GM23338 (cell line): Measurements from ENCODE around the gene RNF213. TPM values are rescaled to one million over a fixed set of nuclear protein-coding genes. Genes with fewer than 3 reads are reported as not detected.

Source experiments
- ATAC-seq: fragments of 200-7000 bp; cut with Tn5 transposase; 3 replicates; pipeline ENCODE4 v1.9.1; 2020
- DNase-seq: peaks from one replicate; pipeline ENCODE4 v3.0.0-alpha.2; 2015; ENCODE audit warnings: low spot score
- H2AFZ ChIP-seq: fragments of 200-600 bp; sonication (generic); 2 replicates; pipeline ENCODE4 v1.8.0; 2016; ENCODE audit warnings: antibody characterized with exemption, mild to moderate bottlenecking, moderate library complexity
- H3F3A ChIP-seq: fragments of 200-600 bp; sonication (generic); replicated peaks from 2 replicates; pipeline ENCODE4 v1.8.0; 2017; ENCODE audit warnings: antibody characterized with exemption, mixed run types, low read depth
- H3K27ac ChIP-seq: fragments of 200-600 bp; sonication (generic); 2 replicates; pipeline ENCODE4 v1.6.1; 2016; ENCODE audit warnings: low read depth
- H3K27me3 ChIP-seq: fragments of 200-600 bp; sonication (generic); 2 replicates; pipeline ENCODE4 v1.8.0; 2016; ENCODE audit warnings: mild to moderate bottlenecking, mixed run types, moderate library complexity; ENCODE audit not compliant: insufficient read depth
- H3K36me3 ChIP-seq: fragments of 200-600 bp; sonication (generic); 2 replicates; pipeline ENCODE4 v1.8.0; 2016; ENCODE audit warnings: mild to moderate bottlenecking; ENCODE audit not compliant: insufficient read depth
- H3K4me1 ChIP-seq: fragments of 200-600 bp; sonication (generic); 2 replicates; pipeline ENCODE4 v1.8.0; 2016; ENCODE audit warnings: mild to moderate bottlenecking, moderate library complexity; ENCODE audit not compliant: insufficient read depth
- H3K4me2 ChIP-seq: fragments of 200-600 bp; sonication (generic); 2 replicates; pipeline ENCODE4 v1.7.1; 2017; ENCODE audit warnings: mixed run types
- H3K4me3 ChIP-seq: fragments of 200-600 bp; sonication (generic); 2 replicates; pipeline ENCODE4 v1.6.1; 2016; ENCODE audit warnings: mixed run types
- H3K79me2 ChIP-seq: fragments of 200-600 bp; sonication (generic); replicated peaks from 2 replicates; pipeline ENCODE4 v1.8.0; 2017; ENCODE audit warnings: mild to moderate bottlenecking; ENCODE audit not compliant: insufficient read depth
- H3K9me2 ChIP-seq: fragments of 200-600 bp; sonication (generic); 2 replicates; pipeline ENCODE4 v1.8.0; 2017; ENCODE audit not compliant: insufficient read depth
- H4K20me1 ChIP-seq: fragments of 200-600 bp; sonication (generic); replicated peaks from 2 replicates; pipeline ENCODE4 v1.8.0; 2017; ENCODE audit warnings: mild to moderate bottlenecking; ENCODE audit not compliant: insufficient read depth
- H3K27ac Mint-ChIP-seq: 2 replicates; pipeline ENCODE4 v1.8.0; 2020; ENCODE audit warnings: inconsistent platforms, mild to moderate bottlenecking, moderate library complexity, mixed read lengths
- H3K27me3 Mint-ChIP-seq: 3 replicates; pipeline ENCODE4 v1.8.0; 2022; ENCODE audit warnings: low read depth, mild to moderate bottlenecking, moderate library complexity, mixed read lengths, inconsistent platforms; ENCODE audit not compliant: insufficient read depth, poor library complexity
- H3K36me3 Mint-ChIP-seq: 3 replicates; pipeline ENCODE4 v1.8.0; 2021; ENCODE audit warnings: low read depth, mild to moderate bottlenecking, inconsistent platforms, moderate library complexity, mixed read lengths
- H3K4me1 Mint-ChIP-seq: 3 replicates; pipeline ENCODE4 v1.8.0; 2020; ENCODE audit warnings: mild to moderate bottlenecking, inconsistent platforms, mixed read lengths
- H3K4me3 Mint-ChIP-seq: 3 replicates; pipeline ENCODE4 v1.8.0; 2021; ENCODE audit warnings: moderate library complexity, mild to moderate bottlenecking, inconsistent platforms, mixed read lengths
- H3K9me3 Mint-ChIP-seq: 3 replicates; pipeline ENCODE4 v1.8.0; 2020; ENCODE audit warnings: moderate library complexity, mild to moderate bottlenecking, inconsistent platforms, mixed read lengths
- CREB1 ChIP-seq: fragments of 250-450 bp; sonication (Bioruptor Pico); IDR thresholded peaks from 2 replicates; pipeline ENCODE4 v1.5.0; 2020; ENCODE audit warnings: low read depth, mild to moderate bottlenecking, moderate library complexity
- EZH2 ChIP-seq: fragments of 200-600 bp; sonication (generic); IDR thresholded peaks from one replicate; pipeline ENCODE4 v1.8.0; 2017; ENCODE audit warnings: antibody characterized with exemption, mild to moderate bottlenecking, low read depth; ENCODE audit not compliant: unreplicated experiment
- EZH2phosphoT487 ChIP-seq: fragments of 200-600 bp; sonication (generic); IDR thresholded peaks from one replicate; pipeline ENCODE4 v1.8.1; 2018; ENCODE audit warnings: antibody characterized with exemption; ENCODE audit not compliant: unreplicated experiment
- NANOG ChIP-seq: IDR thresholded peaks from 2 replicates; pipeline ENCODE4 v1.6.1; 2016; ENCODE audit warnings: antibody characterized with exemption, borderline replicate concordance
- REST ChIP-seq: IDR thresholded peaks from one replicate; pipeline ENCODE4 v1.6.1; 2018; ENCODE audit warnings: antibody characterized with exemption; ENCODE audit not compliant: unreplicated experiment
- STAT1 ChIP-seq: IDR thresholded peaks from one replicate; pipeline ENCODE4 v1.6.1; 2016; ENCODE audit warnings: antibody characterized with exemption; ENCODE audit not compliant: unreplicated experiment
- ZNF114 ChIP-seq: fragments of 250-450 bp; sonication (Bioruptor Pico); IDR thresholded peaks from 2 replicates; pipeline ENCODE4 v1.5.0; 2020; ENCODE audit warnings: mild to moderate bottlenecking, moderate library complexity
- ZNF331 ChIP-seq: fragments of 250-450 bp; sonication (Bioruptor Pico); IDR thresholded peaks from 2 replicates; pipeline ENCODE4 v1.5.0; 2020; ENCODE audit warnings: low read depth, mild to moderate bottlenecking, moderate library complexity
- polyA plus RNA-seq: library from polyadenylated mRNA; unstranded; fragments of >200 nt; fragmentation: Nextera tagmentation; extraction: Ambion mirVana; gene quantifications from 2 replicates; pipeline ENCODE4 v1.2.1, GENCODE V29; 2016
- total RNA-seq: library from RNA; depleted of rRNA; stranded (reverse); fragments of >200 nt; shearing (Covaris generic); gene quantifications from 2 replicates; pipeline ENCODE4 v1.2.3, GENCODE V29; 2014
- TF ChIP-seq, protein P1 (sequence below): fragments of 250-450 bp; sonication (Bioruptor Pico); IDR thresholded peaks from 2 replicates; pipeline ENCODE4 v1.5.0; 2020; ENCODE audit warnings: mild to moderate bottlenecking, moderate library complexity
- TF ChIP-seq, protein P2 (sequence below), 2 experiments: fragments of 200-600 bp in 1 of 2; sonication (generic) in 1 of 2; conservative IDR thresholded peaks; 2 replicates each; pipeline versions ENCODE4 v1.5.1 to v1.6.1; 2016 to 2017; ENCODE audit warnings: antibody characterized with exemption in 2 of 2, low read depth in 2 of 2, mild to moderate bottlenecking in 2 of 2, moderate library complexity in 1 of 2

The RNF213 gene
- total and polyA plus RNA-seq, 2 experiments from 2014 or later = 21.2 to 67.2 TPM

DNA sequence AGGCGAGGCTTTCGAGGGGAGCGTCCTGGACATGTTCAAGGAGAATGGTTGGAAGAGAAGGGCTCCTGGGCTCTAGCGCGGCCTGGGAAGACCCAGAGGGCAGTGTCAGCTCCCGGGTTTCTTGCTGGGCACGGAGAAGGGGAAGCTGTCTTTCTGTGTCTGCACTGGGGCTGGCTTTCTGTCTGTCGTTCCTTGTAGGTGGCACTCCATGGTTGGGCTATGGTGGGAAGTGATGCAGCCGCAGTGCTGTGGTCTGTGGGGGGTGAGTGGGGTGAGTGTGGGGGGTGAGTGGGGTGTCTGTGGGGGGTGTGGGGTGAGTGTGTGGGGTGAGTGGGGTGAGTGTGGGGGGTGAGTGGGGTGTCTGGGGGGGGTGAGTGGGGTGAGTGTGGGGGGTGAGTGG lies 13.7 kb downstream of the RNF213 start (continued):
- TF ChIP-seq, protein P1, sequence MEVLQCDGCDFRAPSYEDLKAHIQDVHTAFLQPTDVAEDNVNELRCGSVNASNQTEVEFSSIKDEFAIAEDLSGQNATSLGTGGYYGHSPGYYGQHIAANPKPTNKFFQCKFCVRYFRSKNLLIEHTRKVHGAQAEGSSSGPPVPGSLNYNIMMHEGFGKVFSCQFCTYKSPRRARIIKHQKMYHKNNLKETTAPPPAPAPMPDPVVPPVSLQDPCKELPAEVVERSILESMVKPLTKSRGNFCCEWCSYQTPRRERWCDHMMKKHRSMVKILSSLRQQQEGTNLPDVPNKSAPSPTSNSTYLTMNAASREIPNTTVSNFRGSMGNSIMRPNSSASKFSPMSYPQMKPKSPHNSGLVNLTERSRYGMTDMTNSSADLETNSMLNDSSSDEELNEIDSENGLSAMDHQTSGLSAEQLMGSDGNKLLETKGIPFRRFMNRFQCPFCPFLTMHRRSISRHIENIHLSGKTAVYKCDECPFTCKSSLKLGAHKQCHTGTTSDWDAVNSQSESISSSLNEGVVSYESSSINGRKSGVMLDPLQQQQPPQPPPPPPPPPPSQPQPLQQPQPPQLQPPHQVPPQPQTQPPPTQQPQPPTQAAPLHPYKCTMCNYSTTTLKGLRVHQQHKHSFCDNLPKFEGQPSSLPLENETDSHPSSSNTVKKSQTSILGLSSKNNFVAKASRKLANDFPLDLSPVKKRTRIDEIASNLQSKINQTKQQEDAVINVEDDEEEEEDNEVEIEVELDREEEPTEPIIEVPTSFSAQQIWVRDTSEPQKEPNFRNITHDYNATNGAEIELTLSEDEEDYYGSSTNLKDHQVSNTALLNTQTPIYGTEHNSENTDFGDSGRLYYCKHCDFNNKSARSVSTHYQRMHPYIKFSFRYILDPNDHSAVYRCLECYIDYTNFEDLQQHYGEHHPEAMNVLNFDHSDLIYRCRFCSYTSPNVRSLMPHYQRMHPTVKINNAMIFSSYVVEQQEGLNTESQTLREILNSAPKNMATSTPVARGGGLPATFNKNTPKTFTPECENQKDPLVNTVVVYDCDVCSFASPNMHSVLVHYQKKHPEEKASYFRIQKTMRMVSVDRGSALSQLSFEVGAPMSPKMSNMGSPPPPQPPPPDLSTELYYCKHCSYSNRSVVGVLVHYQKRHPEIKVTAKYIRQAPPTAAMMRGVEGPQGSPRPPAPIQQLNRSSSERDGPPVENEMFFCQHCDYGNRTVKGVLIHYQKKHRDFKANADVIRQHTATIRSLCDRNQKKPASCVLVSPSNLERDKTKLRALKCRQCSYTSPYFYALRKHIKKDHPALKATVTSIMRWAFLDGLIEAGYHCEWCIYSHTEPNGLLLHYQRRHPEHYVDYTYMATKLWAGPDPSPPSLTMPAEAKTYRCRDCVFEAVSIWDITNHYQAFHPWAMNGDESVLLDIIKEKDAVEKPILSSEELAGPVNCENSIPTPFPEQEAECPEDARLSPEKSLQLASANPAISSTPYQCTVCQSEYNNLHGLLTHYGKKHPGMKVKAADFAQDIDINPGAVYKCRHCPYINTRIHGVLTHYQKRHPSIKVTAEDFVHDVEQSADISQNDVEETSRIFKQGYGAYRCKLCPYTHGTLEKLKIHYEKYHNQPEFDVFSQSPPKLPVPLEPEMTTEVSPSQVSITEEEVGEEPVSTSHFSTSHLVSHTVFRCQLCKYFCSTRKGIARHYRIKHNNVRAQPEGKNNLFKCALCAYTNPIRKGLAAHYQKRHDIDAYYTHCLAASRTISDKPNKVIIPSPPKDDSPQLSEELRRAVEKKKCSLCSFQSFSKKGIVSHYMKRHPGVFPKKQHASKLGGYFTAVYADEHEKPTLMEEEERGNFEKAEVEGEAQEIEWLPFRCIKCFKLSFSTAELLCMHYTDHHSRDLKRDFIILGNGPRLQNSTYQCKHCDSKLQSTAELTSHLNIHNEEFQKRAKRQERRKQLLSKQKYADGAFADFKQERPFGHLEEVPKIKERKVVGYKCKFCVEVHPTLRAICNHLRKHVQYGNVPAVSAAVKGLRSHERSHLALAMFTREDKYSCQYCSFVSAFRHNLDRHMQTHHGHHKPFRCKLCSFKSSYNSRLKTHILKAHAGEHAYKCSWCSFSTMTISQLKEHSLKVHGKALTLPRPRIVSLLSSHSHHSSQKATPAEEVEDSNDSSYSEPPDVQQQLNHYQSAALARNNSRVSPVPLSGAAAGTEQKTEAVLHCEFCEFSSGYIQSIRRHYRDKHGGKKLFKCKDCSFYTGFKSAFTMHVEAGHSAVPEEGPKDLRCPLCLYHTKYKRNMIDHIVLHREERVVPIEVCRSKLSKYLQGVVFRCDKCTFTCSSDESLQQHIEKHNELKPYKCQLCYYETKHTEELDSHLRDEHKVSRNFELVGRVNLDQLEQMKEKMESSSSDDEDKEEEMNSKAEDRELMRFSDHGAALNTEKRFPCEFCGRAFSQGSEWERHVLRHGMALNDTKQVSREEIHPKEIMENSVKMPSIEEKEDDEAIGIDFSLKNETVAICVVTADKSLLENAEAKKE = no peak
- TF ChIP-seq ZNF114 (CRISPR knock-in tag) = no peak
- no peak for TF ChIP-seq EZH2
- no peak for TF ChIP-seq STAT1
- TF ChIP-seq EZH2phosphoT487 = no peak
- no peak for TF ChIP-seq CREB1 (CRISPR knock-in tag)
- no peak for TF ChIP-seq ZNF331

GRCh38 chr17:80274871-80275449 lies 14.3 kb downstream of the RNF213 start:
- peaks cover 8% of the 10 kb centered on the region for H3K4me1 ChIP-seq
- no peak for ATAC-seq
- no peak overlapping the region for H3K4me3 Mint-ChIP-seq
- no peak overlapping the region for H2AFZ ChIP-seq
- H3K9me2 ChIP-seq = no peaks in the 10 kb centered on the region
- no peak overlapping the region for H3K4me2 ChIP-seq
- DNase-seq = no peak
- peaks cover 3% of the 10 kb centered on the region; the same call in 2 of the 3 replicates for H3K9me3 Mint-ChIP-seq
- H3F3A ChIP-seq = peaks cover 8% of the 10 kb centered on the region
- H4K20me1 ChIP-seq = 0 out of 2 replicates have a peak, but pooled peaks cover 10% of the 10 kb centered on the region
- no peaks in the 10 kb centered on the region for H3K36me3 ChIP-seq
- H3K27me3 Mint-ChIP-seq = peaks cover 23% of the 10 kb centered on the region
- no peaks in the 10 kb centered on the region for H3K27me3 ChIP-seq
- no peak overlapping the region for H3K4me3 ChIP-seq
- H3K36me3 Mint-ChIP-seq = peaks cover 18% of the 10 kb centered on the region
- H3K79me2 ChIP-seq = no peaks in the 10 kb centered on the region
- peaks cover 14% of the 10 kb centered on the region for H3K4me1 Mint-ChIP-seq
- H3K27ac Mint-ChIP-seq = no peak overlapping the region
- H3K27ac ChIP-seq = no peak overlapping the region
- TF ChIP-seq REST (no peak), NANOG (no peak), CREB1 (CRISPR knock-in tag) (no peak)
- TF ChIP-seq, protein P2, sequence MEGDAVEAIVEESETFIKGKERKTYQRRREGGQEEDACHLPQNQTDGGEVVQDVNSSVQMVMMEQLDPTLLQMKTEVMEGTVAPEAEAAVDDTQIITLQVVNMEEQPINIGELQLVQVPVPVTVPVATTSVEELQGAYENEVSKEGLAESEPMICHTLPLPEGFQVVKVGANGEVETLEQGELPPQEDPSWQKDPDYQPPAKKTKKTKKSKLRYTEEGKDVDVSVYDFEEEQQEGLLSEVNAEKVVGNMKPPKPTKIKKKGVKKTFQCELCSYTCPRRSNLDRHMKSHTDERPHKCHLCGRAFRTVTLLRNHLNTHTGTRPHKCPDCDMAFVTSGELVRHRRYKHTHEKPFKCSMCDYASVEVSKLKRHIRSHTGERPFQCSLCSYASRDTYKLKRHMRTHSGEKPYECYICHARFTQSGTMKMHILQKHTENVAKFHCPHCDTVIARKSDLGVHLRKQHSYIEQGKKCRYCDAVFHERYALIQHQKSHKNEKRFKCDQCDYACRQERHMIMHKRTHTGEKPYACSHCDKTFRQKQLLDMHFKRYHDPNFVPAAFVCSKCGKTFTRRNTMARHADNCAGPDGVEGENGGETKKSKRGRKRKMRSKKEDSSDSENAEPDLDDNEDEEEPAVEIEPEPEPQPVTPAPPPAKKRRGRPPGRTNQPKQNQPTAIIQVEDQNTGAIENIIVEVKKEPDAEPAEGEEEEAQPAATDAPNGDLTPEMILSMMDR (conservative IDR thresholded peaks at IDR 0.05; ENCODE audit: low read depth in 2 of 2) = no peak
